UCSD-AML1 (cell line): Measurements from ENCODE around the gene CHMP4B.
A peak's percentile ranks its signal among the peaks of the same experiment; 100 is the strongest.

Source experiments
- DNase-seq: peaks from one replicate; lab custom pipeline; 2025; ENCODE audit not compliant: unreplicated experiment; lab: John Stamatoyannopoulos, UW

CHMP4B gene, protein sequence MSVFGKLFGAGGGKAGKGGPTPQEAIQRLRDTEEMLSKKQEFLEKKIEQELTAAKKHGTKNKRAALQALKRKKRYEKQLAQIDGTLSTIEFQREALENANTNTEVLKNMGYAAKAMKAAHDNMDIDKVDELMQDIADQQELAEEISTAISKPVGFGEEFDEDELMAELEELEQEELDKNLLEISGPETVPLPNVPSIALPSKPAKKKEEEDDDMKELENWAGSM

DNA sequence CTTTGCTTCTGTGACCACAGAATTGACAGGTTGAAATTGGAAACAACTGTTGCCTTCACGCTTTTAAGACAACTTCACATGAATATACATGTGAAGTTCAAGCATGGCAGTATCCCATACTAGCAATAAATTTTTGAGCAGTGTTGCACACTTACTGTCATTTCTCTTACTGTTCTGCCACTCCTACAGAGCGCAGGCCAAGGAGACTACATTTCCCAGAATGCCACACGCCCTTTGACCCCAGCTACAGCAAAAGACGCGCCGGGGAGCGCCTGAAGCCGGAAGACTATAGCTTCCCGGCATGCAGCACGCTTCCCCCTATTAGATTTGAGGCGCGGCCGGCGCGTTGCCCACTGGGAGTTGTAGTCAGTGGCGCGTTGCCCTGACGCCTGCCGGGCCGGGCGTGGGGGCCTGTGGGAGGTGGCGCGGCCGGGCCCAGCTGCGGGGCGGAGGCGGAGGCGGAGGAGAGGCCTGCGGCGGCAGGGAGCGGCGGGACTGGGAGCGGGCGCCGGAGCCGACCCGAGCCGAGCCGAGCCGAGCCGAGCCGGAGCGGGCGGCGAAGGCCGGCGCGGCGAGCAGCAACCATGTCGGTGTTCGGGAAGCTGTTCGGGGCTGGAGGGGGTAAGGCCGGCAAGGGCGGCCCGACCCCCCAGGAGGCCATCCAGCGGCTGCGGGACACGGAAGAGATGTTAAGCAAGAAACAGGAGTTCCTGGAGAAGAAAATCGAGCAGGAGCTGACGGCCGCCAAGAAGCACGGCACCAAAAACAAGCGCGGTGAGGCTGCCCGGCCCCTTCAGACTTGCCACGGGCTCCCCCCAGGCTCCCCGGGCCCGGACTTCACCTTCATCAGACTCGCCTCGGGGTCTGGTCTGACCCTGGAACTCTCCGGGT lies at the start of gene CHMP4B:
TSS of gene CHMP4B (plus strand) at position 464 of the 891 bp plus-strand sequence. CDS start at position 585, 121 bp downstream.
- peak; percentile 98 for DNase-seq

DNA sequence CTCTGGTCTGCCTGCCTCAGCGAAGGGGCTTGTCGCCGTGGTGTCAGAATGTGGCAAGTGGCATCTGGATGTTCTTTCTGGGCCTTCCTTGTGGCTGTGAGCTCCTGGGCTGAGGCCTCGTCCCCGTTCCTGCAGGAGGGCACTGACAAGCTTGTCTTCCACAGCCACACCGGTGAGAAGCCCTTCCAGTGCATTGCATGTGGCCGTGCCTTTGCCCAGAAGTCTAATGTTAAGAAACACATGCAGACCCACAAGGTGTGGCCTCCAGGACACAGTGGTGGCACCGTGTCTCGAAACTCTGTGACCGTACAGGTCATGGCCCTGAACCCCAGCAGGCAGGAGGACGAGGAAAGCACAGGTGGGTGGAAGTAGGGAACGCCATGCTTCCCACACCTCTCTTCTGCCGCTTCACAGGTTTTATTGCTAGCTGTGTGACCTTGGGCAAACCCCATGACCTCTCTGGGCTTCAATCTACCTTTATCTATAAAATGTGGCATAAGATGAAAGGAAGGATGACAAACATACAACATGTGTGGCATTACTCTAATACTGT lies 49.4 kb upstream of the CHMP4B start:
- no peak for DNase-seq

DNA sequence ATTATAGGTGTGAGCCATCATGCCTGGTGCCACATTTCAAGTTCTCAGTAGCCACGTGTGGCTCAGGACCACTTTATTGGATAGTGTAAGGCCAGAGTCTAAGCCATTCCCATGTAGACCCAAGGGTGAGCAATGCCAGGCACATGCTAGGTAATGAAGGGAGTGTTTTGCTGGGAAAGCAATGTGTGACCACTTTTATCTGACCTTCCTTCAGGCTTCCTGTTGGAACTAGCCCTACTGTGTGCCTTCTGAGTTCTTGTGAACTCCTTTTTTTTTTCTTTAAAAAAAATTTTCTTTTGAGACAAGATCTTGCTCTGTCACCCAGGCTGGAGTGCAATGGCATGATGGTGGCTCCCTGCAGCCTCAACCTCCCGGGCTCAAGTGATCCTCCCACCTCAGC lies 46.0 kb upstream of the CHMP4B start:
- DNase-seq = no peak

DNA sequence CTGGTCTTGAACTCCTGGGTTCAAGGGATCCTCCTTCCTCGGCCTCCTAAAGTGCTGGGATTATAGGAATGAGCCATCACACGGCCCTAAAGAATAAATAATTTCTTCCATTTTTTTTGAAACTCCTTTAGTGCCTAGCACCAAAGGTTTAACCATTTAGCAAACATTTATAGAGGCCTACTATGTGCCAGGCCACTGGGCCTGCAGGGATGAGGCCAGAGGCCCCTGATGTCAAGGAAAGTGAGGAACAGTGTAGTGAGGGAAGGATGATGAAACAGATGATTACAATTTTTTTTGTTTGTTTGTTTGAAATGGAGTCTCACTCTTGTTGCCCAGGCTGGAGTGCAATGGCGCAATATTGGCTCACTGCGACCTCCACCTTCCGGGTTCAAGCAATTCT lies 45.6 kb upstream of the CHMP4B start:
- no peak for DNase-seq

DNA sequence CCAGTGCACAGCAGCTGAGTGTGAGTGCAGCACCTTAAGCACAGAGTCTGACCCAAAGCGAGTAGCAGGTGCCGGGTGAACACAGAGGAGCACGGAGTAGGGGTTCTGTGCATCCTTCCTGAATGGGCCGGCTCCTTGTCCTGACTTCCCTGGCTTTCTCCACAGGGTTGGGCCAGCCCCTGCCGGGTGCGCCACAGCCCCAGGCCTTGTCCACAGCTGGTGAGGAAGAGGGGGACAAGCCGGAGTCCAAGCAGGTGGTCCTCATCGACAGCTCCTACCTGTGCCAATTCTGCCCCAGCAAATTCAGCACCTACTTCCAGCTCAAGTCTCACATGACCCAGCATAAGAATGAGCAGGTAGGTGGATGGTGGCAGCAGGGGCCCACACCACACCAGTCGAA lies 44.5 kb upstream of the CHMP4B start:
- no peak for DNase-seq

DNA sequence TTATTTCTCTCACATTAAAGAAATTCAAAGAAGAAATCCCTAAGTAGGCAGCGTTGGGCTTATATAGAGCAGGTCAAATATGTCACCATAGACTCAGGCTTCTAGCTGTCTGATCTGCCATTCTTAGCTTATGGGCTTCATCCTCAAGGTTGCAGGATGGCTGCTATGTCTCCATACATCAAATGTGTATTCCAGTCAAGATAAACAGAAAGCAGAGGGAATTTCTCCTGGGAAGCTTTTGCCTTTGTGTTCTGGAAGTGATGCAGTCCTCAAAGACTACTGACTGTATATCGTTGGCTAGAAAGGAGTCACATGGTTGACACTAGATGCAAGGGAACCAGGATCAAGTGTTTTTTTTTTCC lies 43.4 kb upstream of the CHMP4B start:
- DNase-seq = no peak

DNA sequence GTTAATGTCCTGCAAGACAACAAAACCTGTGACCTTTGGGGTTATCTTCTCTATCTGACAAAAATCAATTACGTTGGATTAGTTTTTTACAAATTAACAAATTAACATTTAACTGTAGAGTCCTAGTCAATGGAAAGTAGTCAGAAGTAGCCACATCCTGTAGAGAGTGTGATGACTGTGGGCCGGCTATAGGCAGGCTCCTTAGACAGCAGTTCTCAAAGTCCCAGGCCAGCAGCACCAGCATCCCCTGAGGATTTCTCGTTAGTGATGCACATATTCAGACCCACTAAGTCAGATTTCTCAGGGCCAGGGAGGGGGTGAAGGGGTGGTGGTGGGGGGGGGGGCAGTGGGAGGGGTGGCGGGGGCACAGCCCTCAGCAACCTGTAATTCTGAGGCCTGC lies 42.1 kb upstream of the CHMP4B start:
- DNase-seq = no peak

DNA sequence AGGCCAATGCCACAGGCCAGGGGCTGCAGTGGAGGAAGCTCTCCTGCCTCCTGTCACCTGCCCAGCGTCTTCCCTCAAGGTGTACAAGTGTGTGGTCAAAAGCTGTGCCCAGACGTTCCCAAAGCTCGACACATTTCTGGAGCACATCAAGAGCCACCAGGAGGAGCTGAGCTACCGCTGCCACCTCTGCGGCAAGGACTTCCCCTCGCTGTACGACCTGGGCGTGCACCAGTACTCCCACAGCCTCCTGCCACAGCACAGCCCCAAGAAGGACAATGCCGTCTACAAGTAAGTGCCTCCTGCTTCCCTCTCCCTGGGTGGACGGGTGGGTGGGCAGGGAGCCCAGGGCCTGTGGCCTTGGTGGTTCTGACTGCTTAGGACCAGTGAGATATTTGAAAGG lies 41.1 kb upstream of the CHMP4B start:
- no peak for DNase-seq

DNA sequence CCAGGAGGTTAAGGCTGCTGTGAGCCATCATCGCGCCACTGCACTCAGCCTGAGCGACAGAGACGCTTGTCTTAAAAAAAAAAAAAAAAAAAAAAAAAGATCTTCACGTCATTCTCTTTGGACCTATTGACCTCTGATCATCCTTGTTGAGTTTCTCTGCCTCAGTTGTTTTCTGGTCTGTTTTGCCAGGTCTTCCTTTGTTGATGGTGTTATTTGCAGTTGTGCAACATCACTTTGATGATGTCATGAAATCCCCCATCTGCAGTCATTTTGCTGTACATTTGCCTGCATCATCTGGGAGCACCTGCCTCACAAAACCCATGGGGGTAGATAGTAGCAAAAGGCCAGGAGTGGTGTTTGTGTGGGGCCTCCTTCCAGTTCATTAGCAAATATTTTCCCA lies 39.2 kb upstream of the CHMP4B start:
- DNase-seq = no peak

DNA sequence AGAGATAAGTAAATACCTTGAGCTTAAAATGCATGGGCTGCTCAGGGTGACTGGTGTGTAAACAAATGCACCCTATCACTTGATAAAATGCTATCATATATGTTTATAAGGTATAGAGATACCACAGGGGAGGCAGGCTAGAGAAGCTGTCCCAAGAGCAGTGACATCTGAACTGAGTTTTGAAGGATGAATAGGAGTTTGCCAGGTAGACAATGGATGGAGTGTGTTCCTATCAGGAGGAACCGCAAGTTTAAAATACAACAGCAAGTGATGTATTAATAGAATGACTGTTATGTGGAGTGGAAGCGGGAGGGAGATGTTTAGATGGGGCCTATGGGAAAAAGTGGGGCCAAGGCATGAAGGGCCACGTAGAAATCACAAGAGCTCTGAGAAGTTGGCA lies 38.7 kb upstream of the CHMP4B start:
- no peak for DNase-seq

DNA sequence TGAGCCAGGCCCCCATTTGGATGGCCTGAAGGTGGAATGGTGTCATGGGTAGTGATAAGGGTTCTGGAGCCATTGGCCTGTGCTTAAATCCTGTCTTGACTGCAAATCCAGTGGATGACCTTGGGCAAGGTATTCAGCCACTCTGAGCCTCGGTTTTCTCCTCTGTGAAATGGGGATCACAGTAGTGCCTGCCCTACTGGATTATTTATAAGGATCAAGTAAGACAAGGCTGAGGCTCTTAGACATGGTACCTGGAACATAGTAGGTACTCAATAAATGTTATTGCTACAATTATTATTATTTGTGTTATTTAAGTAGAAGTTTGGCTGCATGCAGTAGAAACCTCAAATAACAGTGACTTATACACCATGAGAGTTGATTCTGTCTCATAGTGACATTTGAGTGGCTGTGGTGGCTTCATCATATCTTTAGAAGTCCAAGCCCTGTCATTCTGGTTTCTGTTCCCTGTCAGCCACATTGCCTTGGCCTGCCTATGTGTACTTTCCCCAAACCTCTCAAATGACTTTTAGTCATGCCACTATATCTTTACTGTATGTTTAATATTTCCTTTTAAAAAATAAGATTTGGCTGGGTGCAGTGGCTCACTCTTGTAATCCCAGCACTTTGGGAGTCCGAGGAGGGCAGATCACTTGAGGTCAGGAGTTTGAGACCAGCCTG lies 37.6 kb upstream of the CHMP4B start:
- DNase-seq = no peak

DNA sequence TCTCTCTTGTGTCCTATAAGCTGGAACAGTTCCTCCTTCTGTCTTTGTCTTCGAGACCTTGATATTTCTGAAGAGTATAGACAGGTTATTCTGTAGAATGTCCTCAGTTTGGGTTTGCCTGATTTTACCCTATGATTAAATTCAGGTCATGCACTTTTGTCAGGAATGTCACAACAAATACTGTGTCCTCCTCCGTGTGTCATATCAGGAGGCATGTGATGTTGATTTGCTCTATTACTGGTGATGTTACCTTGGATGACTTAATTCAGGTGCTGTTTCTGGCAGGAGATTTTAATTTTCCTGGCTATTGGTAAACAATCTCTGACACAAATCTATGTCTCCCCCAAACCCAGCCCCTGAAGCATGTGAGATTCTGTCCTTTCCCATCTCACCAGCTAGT lies 33.3 kb upstream of the CHMP4B start:
- no peak for DNase-seq

DNA sequence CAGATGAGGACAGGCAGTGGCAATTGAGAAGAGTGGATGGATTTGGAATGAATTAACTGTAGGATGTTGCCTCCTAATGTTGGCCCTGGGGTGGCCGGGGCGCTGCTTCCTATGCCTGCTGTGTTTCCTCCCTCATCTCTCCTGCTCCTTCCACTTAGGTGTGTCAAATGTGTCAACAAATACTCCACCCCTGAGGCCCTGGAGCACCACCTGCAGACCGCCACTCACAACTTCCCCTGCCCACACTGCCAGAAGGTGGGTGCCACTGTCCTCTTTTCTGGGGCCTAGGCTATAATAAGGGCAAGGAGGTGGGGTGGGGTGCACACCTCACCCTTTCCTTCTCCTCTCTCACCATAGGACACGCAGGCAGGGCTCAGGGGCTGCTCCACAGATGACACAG lies 30.0 kb upstream of the CHMP4B start:
- DNase-seq = no peak

DNA sequence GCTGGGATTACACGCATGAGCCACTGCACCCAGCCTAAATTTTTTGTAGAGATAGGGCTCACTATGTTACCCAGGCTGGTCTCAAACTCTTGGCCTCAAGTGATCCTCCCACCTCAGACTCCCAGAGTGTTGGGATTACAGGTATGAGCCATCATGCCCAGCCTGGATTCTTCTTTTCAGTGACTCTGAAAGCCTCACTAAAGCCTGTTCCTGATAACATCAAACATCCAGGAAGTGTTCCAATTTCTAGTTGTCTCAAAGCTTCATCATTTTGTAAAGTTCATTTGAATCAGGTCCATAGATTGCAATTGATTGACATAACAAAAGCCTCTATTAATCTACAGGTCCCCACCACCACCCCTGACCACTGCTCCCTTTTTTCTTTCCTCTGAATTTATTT lies 29.2 kb upstream of the CHMP4B start:
- DNase-seq = no peak

DNA sequence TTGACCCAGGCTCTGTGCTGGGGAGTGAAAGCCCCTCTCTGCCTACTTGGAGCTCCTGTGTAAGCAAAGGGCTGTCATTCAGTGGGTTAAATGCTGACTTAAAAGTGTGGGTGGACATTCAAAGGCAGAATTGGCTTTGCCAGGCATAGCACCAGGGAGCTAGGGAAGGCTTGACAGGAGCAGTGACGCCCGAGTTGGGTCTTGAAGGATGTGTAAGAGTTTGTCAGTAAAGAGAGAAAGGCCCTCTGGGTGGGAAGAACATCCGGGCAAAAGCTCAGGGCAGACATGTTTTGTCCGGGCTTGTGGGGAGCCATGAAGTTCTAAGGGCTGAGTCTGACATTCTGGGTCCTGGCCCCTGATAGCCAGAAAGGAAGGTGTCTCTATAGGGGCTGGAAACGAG lies 27.9 kb upstream of the CHMP4B start:
- no peak for DNase-seq

DNA sequence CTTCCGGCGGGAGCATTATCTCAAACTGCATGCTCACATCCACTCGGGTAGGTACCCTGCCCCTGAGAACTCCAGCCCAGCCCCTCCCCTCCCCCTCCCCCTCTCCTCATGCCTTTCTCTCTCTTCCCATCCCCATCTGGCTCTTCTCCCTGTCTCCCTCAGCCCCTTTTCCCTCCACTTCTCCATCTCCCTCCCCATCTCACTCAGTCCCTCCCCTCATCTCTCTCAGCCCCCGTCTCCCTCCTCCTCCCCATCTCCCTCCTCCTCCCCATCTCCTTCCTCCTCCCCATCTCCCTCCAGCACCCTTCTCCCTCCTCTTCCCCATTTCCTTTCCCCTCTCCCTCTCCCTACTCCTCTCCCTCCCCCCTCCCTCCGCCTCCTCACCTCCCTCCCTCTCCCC lies 27.3 kb upstream of the CHMP4B start:
- no peak for DNase-seq

DNA sequence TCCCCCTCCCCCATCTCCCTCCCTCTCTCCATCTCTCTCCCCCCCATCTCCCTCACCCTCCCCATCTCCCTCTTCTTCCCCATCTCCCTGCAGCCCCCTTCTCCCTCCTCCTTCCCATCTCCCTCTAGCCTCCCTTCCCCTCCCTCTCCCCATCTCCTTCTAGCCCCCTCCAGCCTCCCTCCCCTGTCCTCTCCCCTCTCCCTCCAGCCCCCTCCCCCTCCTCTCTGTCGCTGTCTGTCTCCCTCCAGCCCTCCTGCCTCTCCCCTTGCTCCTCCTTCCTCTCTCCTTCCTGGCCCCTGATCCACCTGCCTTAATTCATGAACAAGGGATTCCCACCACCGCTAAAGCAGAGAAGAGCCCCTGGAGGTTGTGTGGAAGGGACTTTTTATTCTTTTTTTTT lies 26.9 kb upstream of the CHMP4B start:
- DNase-seq = no peak

DNA sequence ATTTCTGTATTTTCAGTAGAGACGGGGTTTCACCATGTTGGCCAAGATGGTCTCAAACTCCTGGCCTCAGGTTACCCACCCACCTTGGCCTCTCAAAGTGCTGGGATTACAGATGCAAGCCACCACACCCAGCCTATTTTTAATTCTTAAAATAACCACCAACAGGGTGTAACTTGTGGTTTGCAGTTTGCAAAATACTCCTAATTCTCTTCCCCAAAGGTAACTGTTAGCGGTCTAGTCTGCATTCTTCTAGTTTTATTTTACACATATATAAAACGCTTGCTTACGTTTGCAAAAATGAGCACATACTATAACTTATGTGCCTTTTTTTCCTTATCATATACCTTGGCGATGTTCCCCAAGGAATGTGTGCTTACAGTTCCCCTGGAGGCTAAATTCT lies 25.6 kb upstream of the CHMP4B start:
- no peak for DNase-seq

DNA sequence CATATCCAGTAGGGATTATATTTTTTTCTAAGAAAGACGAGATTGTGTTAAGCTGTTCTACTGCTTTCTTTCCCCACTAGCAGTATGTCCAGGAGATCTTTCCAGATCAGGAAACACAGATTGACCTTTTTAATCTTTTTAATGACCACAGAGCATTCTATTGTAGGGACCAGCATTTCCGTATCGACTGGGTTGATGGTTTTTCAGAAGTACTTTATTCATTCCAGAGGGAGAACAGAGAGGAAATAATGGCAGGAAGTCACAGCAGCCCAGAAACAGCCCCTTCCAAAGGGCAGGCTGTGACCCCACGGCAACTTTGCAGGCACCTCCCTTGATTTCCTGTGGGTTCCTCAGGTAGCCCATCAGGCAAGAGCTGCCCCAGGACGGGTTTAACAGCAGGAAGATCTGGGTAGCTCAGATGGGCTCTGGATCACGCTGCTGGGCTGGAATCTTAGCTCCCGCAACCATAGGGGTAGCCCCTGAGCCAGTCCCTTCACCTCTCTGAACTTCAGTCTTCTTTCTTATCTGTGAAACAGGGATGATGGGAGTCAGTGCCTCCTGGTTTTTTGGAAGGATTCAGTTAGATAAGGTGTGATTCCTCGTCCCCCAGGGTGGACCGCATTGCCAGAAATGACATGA lies 23.8 kb upstream of the CHMP4B start:
- peak; percentile 23 for DNase-seq

DNA sequence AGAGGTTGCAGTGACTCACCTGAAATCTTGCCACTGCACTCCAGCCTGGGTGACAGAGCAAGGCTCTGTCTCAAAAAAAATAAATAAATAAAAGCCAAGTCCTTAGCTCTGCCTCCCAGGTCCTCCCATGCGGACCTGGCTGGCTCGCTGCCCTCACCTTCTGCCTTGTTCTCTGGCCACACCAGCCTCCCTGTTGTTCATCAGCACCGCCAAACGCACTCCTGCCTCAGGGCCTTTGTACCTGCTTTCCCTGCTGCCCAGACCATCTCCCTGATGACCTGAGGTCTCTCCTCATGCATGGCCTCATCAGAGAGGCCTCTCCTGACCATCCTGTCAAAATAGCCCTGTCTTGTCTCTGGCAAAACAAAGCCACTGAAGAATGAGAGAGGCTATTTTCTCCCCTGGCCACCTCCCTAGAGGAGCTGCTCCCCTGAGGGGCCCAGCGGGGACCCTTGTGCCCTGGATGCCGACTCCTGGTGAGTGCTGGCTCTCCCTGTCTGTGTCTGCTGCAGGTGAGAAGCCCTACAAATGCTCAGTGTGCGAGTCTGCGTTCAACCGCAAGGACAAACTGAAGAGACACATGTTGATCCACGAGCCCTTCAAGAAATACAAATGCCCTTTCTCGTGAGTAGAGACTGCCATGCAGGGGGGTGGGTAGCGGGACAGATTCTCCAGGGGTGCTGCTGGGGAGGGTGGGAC lies 22.6 kb upstream of the CHMP4B start:
- no peak for DNase-seq
